Keratinocyte (primary cell): ENCODE measurements around the gene MLXIPL. TPM values are rescaled to one million over a fixed set of nuclear protein-coding genes. Genes with fewer than 3 reads are reported as not detected.

Source experiments
- DNase-seq: peaks from one replicate; pipeline ENCODE4 v3.0.0-alpha.2; 2011; ENCODE audit warnings: low read depth, missing footprints, low spot score
- FAIRE-seq: peaks from 2 replicates; lab custom pipeline; 2011; peaks lifted over from hg19 to GRCh38; lab: Jason Lieb, UNC
- H2AFZ ChIP-seq: 2 replicates; pipeline ENCODE4 v1.6.0; 2012; ENCODE audit warnings: low read length, control low read depth, inconsistent platforms; ENCODE audit not compliant: control insufficient read depth
- H3K27ac ChIP-seq: 2 replicates; pipeline ENCODE4 v1.5.1; 2011; ENCODE audit warnings: low read length; ENCODE audit not compliant: control insufficient read depth, insufficient read depth
- H3K27me3 ChIP-seq: 3 replicates; pipeline ENCODE4 v1.6.0; 2011; ENCODE audit warnings: low read length; ENCODE audit not compliant: control insufficient read depth, insufficient read depth; ENCODE audit errors: extremely low read depth
- H3K36me3 ChIP-seq, 2 experiments: 2 replicates in 1 of 2; 3 replicates in 1 of 2; pipeline ENCODE4 v1.5.1; 2011; ENCODE audit warnings: low read length in 2 of 2, mild to moderate bottlenecking in 1 of 2; ENCODE audit not compliant: control insufficient read depth in 2 of 2, insufficient read depth in 2 of 2; ENCODE audit errors: extremely low read depth in 1 of 2
- H3K4me1 ChIP-seq: 3 replicates; pipeline ENCODE4 v1.5.1; 2011; ENCODE audit warnings: low read length; ENCODE audit not compliant: control insufficient read depth, insufficient read depth; ENCODE audit errors: extremely low read depth
- H3K4me2 ChIP-seq: 3 replicates; pipeline ENCODE4 v1.6.0; 2011; ENCODE audit warnings: low read depth, low read length; ENCODE audit not compliant: control insufficient read depth, insufficient read depth; ENCODE audit errors: extremely low read depth
- H3K4me3 ChIP-seq, 3 experiments: fragments of 200-600 bp in 1 of 3; sonication (generic) in 1 of 3; 2 replicates in 2 of 3; 3 replicates in 1 of 3; pipeline ENCODE4 v1.5.1; 2011 to 2016; ENCODE audit warnings: low read length in 3 of 3, mild to moderate bottlenecking in 3 of 3, control low read depth in 2 of 3, inconsistent platforms in 1 of 3, low read depth in 1 of 3, mixed read lengths in 1 of 3, mixed run types in 1 of 3, moderate library complexity in 1 of 3; ENCODE audit not compliant: control insufficient read depth in 2 of 3, insufficient read depth in 2 of 3; ENCODE audit errors: extremely low read depth in 1 of 3
- H3K79me2 ChIP-seq: 2 replicates; pipeline ENCODE4 v1.6.0; 2012; ENCODE audit warnings: low read length; ENCODE audit not compliant: control insufficient read depth, insufficient read depth
- H3K9ac ChIP-seq: 3 replicates; pipeline ENCODE4 v1.6.0; 2011; ENCODE audit warnings: low read length; ENCODE audit not compliant: control insufficient read depth, insufficient read depth; ENCODE audit errors: extremely low read depth
- H3K9me1 ChIP-seq: 3 replicates; pipeline ENCODE4 v1.6.0; 2011; ENCODE audit warnings: low read length; ENCODE audit not compliant: control insufficient read depth, insufficient read depth; ENCODE audit errors: extremely low read depth
- H3K9me3 ChIP-seq: 2 replicates; pipeline ENCODE4 v1.5.1; 2012; ENCODE audit warnings: low read depth, low read length; ENCODE audit not compliant: control insufficient read depth
- H4K20me1 ChIP-seq: 3 replicates; pipeline ENCODE4 v1.6.0; 2011; ENCODE audit warnings: low read length; ENCODE audit not compliant: control insufficient read depth, insufficient read depth; ENCODE audit errors: extremely low read depth
- EZH2 ChIP-seq: IDR thresholded peaks from one replicate; pipeline ENCODE4 v1.6.1; 2012; ENCODE audit warnings: inconsistent platforms, mild to moderate bottlenecking, low read length, moderate library complexity
- dilution Hi-C: fragments of 300-500 bp; cut with MboI; formaldehyde crosslinking; loops from one replicate; pipeline ENCODE4 v1.7.0; 2020; ENCODE audit warnings: low sequenced_read_pairs; ENCODE audit not compliant: extremely low pct_ligation_motif_present
- polyA plus RNA-seq, 5 experiments: library from polyadenylated mRNA; depleted of rRNA in 3 of 5; stranded (reverse) in 3 of 5; stranded (forward) in 1 of 5; unstranded in 1 of 5; fragments of >200 nt; gene quantifications; 1 replicate in 1 of 5; 2 replicates in 3 of 5; 3 replicates in 1 of 5; pipeline versions ENCODE4 v1.2.1 to v1.2.3, GENCODE V29; 2011 to 2012; ENCODE audit warnings: missing spikeins in 2 of 5, low read depth in 1 of 5, low replicate concordance in 1 of 5
- TF ChIP-seq, protein P1 (sequence below), 3 experiments: IDR thresholded peaks in 1 of 3; conservative IDR thresholded peaks in 1 of 3; optimal IDR thresholded peaks in 1 of 3; 2 replicates in 2 of 3; 3 replicates in 1 of 3; pipeline versions ENCODE3 to v1.5.1; 2011; ENCODE audit warnings: low read length in 3 of 3, mild to moderate bottlenecking in 3 of 3, moderate library complexity in 2 of 3, control low read depth in 1 of 3, inconsistent platforms in 1 of 3; ENCODE audit not compliant: insufficient read depth in 2 of 3; ENCODE audit errors: extremely low read depth in 1 of 3

Gene MLXIPL
- polyA plus RNA-seq, 1 donor (not counting 4 experiments of a cell fraction or from before 2014, with no cell fraction given) = 0.05 TPM

DNA sequence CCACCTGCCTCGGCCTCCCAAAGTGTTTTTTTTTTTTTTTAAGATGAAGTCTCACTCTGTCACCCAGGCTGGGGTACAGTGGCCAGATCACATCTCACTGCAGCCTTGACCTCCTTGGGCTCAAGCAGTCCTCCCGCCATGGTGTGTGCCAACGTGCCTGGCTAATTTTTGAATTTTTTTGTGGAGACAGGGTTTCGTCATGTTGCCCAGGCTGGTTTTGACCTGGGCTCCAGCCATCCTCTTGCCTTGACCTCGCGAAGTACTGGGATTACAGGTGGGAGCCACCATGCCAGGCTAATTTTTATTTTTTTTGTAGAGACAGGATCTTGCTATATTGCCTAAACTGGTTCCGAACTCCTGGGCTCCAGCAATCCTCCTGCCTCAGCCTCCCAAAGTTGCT is 9.0 kb upstream of the MLXIPL start:
- H3K9me1 ChIP-seq = no peaks in the 10 kb centered on the region
- no peaks in the 10 kb centered on the region for H4K20me1 ChIP-seq
- FAIRE-seq (no peak), DNase-seq (no peak)
- H3K27ac ChIP-seq = no peak overlapping the region
- no peak overlapping the region for H3K9ac ChIP-seq
- no peaks in the 10 kb centered on the region for H3K9me3 ChIP-seq
- peaks cover 7% of the 10 kb centered on the region for H3K4me1 ChIP-seq
- peaks cover 10% of the 10 kb centered on the region for H3K27me3 ChIP-seq
- H3K4me3 ChIP-seq = no peak overlapping the region
- no peak overlapping the region for H2AFZ ChIP-seq
- dilution Hi-C loops = no loop called here
- no peak for TF ChIP-seq EZH2
- TF ChIP-seq, protein P1, sequence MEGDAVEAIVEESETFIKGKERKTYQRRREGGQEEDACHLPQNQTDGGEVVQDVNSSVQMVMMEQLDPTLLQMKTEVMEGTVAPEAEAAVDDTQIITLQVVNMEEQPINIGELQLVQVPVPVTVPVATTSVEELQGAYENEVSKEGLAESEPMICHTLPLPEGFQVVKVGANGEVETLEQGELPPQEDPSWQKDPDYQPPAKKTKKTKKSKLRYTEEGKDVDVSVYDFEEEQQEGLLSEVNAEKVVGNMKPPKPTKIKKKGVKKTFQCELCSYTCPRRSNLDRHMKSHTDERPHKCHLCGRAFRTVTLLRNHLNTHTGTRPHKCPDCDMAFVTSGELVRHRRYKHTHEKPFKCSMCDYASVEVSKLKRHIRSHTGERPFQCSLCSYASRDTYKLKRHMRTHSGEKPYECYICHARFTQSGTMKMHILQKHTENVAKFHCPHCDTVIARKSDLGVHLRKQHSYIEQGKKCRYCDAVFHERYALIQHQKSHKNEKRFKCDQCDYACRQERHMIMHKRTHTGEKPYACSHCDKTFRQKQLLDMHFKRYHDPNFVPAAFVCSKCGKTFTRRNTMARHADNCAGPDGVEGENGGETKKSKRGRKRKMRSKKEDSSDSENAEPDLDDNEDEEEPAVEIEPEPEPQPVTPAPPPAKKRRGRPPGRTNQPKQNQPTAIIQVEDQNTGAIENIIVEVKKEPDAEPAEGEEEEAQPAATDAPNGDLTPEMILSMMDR (optimal IDR thresholded peaks at IDR 0.05 in 1 of 3, IDR thresholded peaks at IDR 0.05 in 1 of 3, conservative IDR thresholded peaks at IDR 0.05 in 1 of 3; ENCODE audit: extremely low read depth in 1 of 3, insufficient read depth in 2 of 3, low read length in 3 of 3) = no peak
- no peaks in the 10 kb centered on the region for H3K36me3 ChIP-seq
- H3K4me2 ChIP-seq = no peak overlapping the region
- no peaks in the 10 kb centered on the region for H3K79me2 ChIP-seq

DNA sequence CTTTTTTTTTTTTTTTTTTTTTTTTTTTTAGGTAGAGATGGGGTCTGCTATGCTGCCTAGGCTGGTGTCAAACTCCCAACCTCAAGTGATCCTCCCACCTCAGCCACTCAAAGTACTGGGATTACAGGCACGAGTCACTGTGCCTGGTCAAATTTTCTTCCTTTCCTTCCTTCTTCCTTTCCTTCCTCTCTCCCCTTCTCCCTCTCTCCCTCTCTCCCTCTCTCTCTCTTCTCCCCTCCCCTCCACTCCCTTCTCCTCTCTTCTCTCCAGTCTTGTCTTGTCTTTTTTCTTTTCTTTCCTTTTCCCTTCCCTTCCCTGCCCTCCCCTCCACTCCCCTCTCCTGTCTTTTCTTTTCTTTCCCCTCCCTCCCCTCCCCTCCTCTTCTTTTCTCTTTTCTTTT is 7.2 kb upstream of the MLXIPL start:
- Histone ChIP-seq H4K20me1 (no peaks in the 10 kb centered on the region), H3K79me2 (no peaks in the 10 kb centered on the region), H3K27me3 (peaks cover 20% of the 10 kb centered on the region), H3K9me3 (no peaks in the 10 kb centered on the region), H3K9me1 (no peaks in the 10 kb centered on the region), H3K9ac (no peak overlapping the region), H3K4me3 (no peak overlapping the region), H3K36me3 (no peaks in the 10 kb centered on the region), H3K4me2 (no peak overlapping the region), H2AFZ (no peak overlapping the region), H3K27ac (no peak overlapping the region), H3K4me1 (peaks cover 6% of the 10 kb centered on the region)
- TF ChIP-seq EZH2 = no peak
- TF ChIP-seq, protein P1 (optimal IDR thresholded peaks at IDR 0.05 in 1 of 3, IDR thresholded peaks at IDR 0.05 in 1 of 3, conservative IDR thresholded peaks at IDR 0.05 in 1 of 3; ENCODE audit: extremely low read depth in 1 of 3, insufficient read depth in 2 of 3, low read length in 3 of 3) = no peak
- dilution Hi-C loops = no loop called here
- DNase-seq (no peak), FAIRE-seq (no peak)
